Brain microvascular endothelial cell (primary cell): ENCODE results near the gene DRAXIN.

Experiments
- DNase-seq: peaks from one replicate; pipeline ENCODE4 v3.0.0-alpha.2; 2020
- H3K27ac ChIP-seq: fragments of 250-450 bp; sonication (Bioruptor Pico); 2 replicates; pipeline ENCODE4 v1.5.1; 2020; ENCODE audit warnings: mild to moderate bottlenecking, moderate library complexity
- H3K27me3 ChIP-seq: fragments of 250-450 bp; sonication (Bioruptor Pico); replicated peaks from 2 replicates; pipeline ENCODE4 v1.5.1; 2020; ENCODE audit warnings: mild to moderate bottlenecking
- H3K36me3 ChIP-seq: fragments of 250-450 bp; sonication (Bioruptor Pico); replicated peaks from 2 replicates; pipeline ENCODE4 v1.5.1; 2020; ENCODE audit warnings: mild to moderate bottlenecking
- H3K4me3 ChIP-seq: 2 replicates; pipeline ENCODE4 v1.5.1; 2011; ENCODE audit warnings: low read depth, mild to moderate bottlenecking, control low read depth, low read length, moderate library complexity
- CTCF ChIP-seq: IDR thresholded peaks from 2 replicates; pipeline ENCODE4 v1.5.1; 2011; ENCODE audit warnings: low read depth, mild to moderate bottlenecking, moderate library complexity, low read length, control low read depth, inconsistent platforms; ENCODE audit errors: missing control alignments
- in situ Hi-C: cut with HindIII; loops from 2 replicates; pipeline ENCODE4 v1.10.0; 2017; ENCODE audit warnings: low sequenced_read_pairs, low pct_ligation_motif_present

The DRAXIN gene

GRCh38 chr1:11658542-11658941 is 33.0 kb upstream of the DRAXIN start:
- in situ Hi-C loops, result no loop called here
- Histone ChIP-seq H3K36me3 (no peaks in the 10 kb centered on the region), H3K27me3 (no peaks in the 10 kb centered on the region), H3K27ac (no peak overlapping the region), H3K4me3 (no peak overlapping the region)
- DNase-seq, result no peak
- TF ChIP-seq CTCF, result no peak

GRCh38 chr1:11659748-11660147 is 31.8 kb upstream of the DRAXIN start:
- Histone ChIP-seq H3K36me3 (no peaks in the 10 kb centered on the region), H3K27me3 (no peaks in the 10 kb centered on the region), H3K4me3 (no peak overlapping the region), H3K27ac (no peak overlapping the region)
- no peak for TF ChIP-seq CTCF
- in situ Hi-C loops, result no loop called here
- no peak for DNase-seq

GRCh38 chr1:11661103-11661502 is 30.4 kb upstream of the DRAXIN start:
- no peaks in the 10 kb centered on the region for H3K36me3 ChIP-seq
- in situ Hi-C loops, result no loop called here
- H3K27ac ChIP-seq, result no peak overlapping the region
- no peaks in the 10 kb centered on the region for H3K27me3 ChIP-seq
- no peak for DNase-seq
- no peak overlapping the region for H3K4me3 ChIP-seq
- no peak for TF ChIP-seq CTCF

- in situ Hi-C loops, result no loop called here
- no peak for TF ChIP-seq CTCF
- H3K27ac ChIP-seq, result no peak overlapping the region
- H3K27me3 ChIP-seq, result no peaks in the 10 kb centered on the region
- DNase-seq, result no peak
- no peaks in the 10 kb centered on the region for H3K36me3 ChIP-seq
- peak overlapping the region; percentile 53 for H3K4me3 ChIP-seq
These were observed 27.0 kb upstream of the DRAXIN start for GRCh38 chr1:11664336-11665065.

- H3K27me3 ChIP-seq, result no peaks in the 10 kb centered on the region
- in situ Hi-C loops, result no loop called here
- H3K4me3 ChIP-seq, result no peak overlapping the region
- no peak for TF ChIP-seq CTCF
- peaks cover 1% of the 10 kb centered on the region for H3K36me3 ChIP-seq
- H3K27ac ChIP-seq, result no peak overlapping the region
- no peak for DNase-seq
These were observed 23.0 kb upstream of the DRAXIN start for GRCh38 chr1:11668516-11668915.

GRCh38 chr1:11670747-11671146 is 20.8 kb upstream of the DRAXIN start:
- Histone ChIP-seq H3K27ac (no peak overlapping the region), H3K4me3 (no peak overlapping the region), H3K27me3 (no peaks in the 10 kb centered on the region), H3K36me3 (peaks cover 3% of the 10 kb centered on the region)
- DNase-seq, result no peak
- in situ Hi-C loops, result no loop called here
- TF ChIP-seq CTCF, result no peak
